BLaER1 treated with 17β-estradiol and CSF1 and Interleukin-3, amounts not matched to agents 10 nM and 100 nM (cell line): ENCODE measurements around the gene HES5.

Experiments
- H3K27ac ChIP-seq, 11 experiments: shearing (Covaris generic); formaldehyde crosslinking; 2 replicates each; pipeline ENCODE4 v1.8.1; 2022
- H3K27me3 ChIP-seq, 11 experiments: shearing (Covaris generic); formaldehyde crosslinking; 2 replicates each; pipeline ENCODE4 v1.8.1; 2022
- H3K36me3 ChIP-seq, 11 experiments: shearing (Covaris generic); formaldehyde crosslinking; 2 replicates each; pipeline ENCODE4 v1.8.1; 2022
- H3K4me1 ChIP-seq, 10 experiments: shearing (Covaris generic); formaldehyde crosslinking; 2 replicates each; pipeline ENCODE4 v1.8.1; 2022
- H3K4me2 ChIP-seq, 11 experiments: shearing (Covaris generic); formaldehyde crosslinking; 2 replicates each; pipeline ENCODE4 v1.8.1; 2022
- H3K4me3 ChIP-seq, 10 experiments: shearing (Covaris generic); formaldehyde crosslinking; 2 replicates each; pipeline ENCODE4 v1.8.1; 2022
- H3K9ac ChIP-seq, 11 experiments: shearing (Covaris generic); formaldehyde crosslinking; 2 replicates each; pipeline ENCODE4 v1.8.1; 2022
- H3K9me3 ChIP-seq, 11 experiments: shearing (Covaris generic); formaldehyde crosslinking; replicated peaks in 1 of 11; 2 replicates each; pipeline ENCODE4 v1.8.1; 2022
- H4K20me1 ChIP-seq, 11 experiments: shearing (Covaris generic); formaldehyde crosslinking; 2 replicates each; pipeline ENCODE4 v1.8.1; 2022
- Cebpa-rat ChIP-seq, 11 experiments: shearing (Covaris generic); IDR thresholded peaks; 2 replicates each; pipeline ENCODE4 v1.8.1; 2022

The HES5 gene

GRCh38 chr1:2541619-2542245 lies 11.7 kb upstream of the HES5 start:
- Histone ChIP-seq H4K20me1 (peaks cover 0 to 68% (median 5%) of the 10 kb centered on the region in 11 experiments; a peak in 8 of 22 replicates), H3K9ac (no peak overlapping the region), H3K36me3 (no peaks in the 10 kb centered on the region), H3K27ac (no peak overlapping the region), H3K27me3 (peaks cover 0 to 25% (median 7%) of the 10 kb centered on the region in 11 experiments; a peak in 16 of 22 replicates), H3K9me3 (no peaks in the 10 kb centered on the region), H3K4me2 (peak overlapping the region in 7 of 11 experiments; percentile 48 to 86 (median 53); a peak in 10 of 22 replicates), H3K4me3 (no peak overlapping the region), H3K4me1 (peaks cover 11 to 63% (median 53%) of the 10 kb centered on the region in 10 experiments; a peak in 19 of 20 replicates)
- TF ChIP-seq Cebpa-rat (IDR thresholded peaks at IDR 0.05): no peak

GRCh38 chr1:2540816-2541492 lies 10.9 kb upstream of the HES5 start:
- no peaks in the 10 kb centered on the region for H3K36me3 ChIP-seq
- peaks cover 11 to 57% (median 50%) of the 10 kb centered on the region in 10 experiments; a peak in 19 of 20 replicates for H3K4me1 ChIP-seq
- H3K4me2 ChIP-seq: peak overlapping the region in 10 of 11 experiments; percentile 32 to 58 (median 48); a peak in 15 of 22 replicates
- no peak overlapping the region for H3K9ac ChIP-seq
- H3K4me3 ChIP-seq: peak overlapping the region in 1 of 10 experiments; percentile 18; a peak in 1 of 20 replicates
- no peaks in the 10 kb centered on the region for H3K9me3 ChIP-seq
- no peak for TF ChIP-seq Cebpa-rat (IDR thresholded peaks at IDR 0.05)
- H3K27ac ChIP-seq: no peak overlapping the region
- H3K27me3 ChIP-seq: peaks cover 0 to 30% (median 9%) of the 10 kb centered on the region in 11 experiments; a peak in 17 of 22 replicates
- peaks cover 0 to 73% (median 5%) of the 10 kb centered on the region in 11 experiments; a peak in 9 of 22 replicates for H4K20me1 ChIP-seq

- no peaks in the 10 kb centered on the region for H3K36me3 ChIP-seq
- peaks cover 0 to 72% (median 5%) of the 10 kb centered on the region in 11 experiments; a peak in 9 of 22 replicates for H4K20me1 ChIP-seq
- no peak for TF ChIP-seq Cebpa-rat (IDR thresholded peaks at IDR 0.05)
- H3K4me2 ChIP-seq: peak overlapping the region in 3 of 11 experiments; percentile 69 to 72 (median 70); a peak in 3 of 22 replicates
- no peak overlapping the region for H3K4me3 ChIP-seq
- H3K9ac ChIP-seq: no peak overlapping the region
- H3K27ac ChIP-seq: no peak overlapping the region
- H3K9me3 ChIP-seq: no peaks in the 10 kb centered on the region
- H3K27me3 ChIP-seq: peaks cover 11 to 45% (median 18%) of the 10 kb centered on the region in 11 experiments
- H3K4me1 ChIP-seq: peaks cover 11 to 48% (median 41%) of the 10 kb centered on the region in 10 experiments; a peak in 19 of 20 replicates
Observed at GRCh38 chr1:2539312-2539907, 9.3 kb upstream of the HES5 start.

GRCh38 chr1:2538872-2539271 lies 8.8 kb upstream of the HES5 start:
- peaks cover 17 to 51% (median 23%) of the 10 kb centered on the region in 11 experiments for H3K27me3 ChIP-seq
- H3K27ac ChIP-seq: no peak overlapping the region
- H3K4me1 ChIP-seq: peaks cover 6 to 45% (median 38%) of the 10 kb centered on the region in 10 experiments; a peak in 19 of 20 replicates
- no peaks in the 10 kb centered on the region for H3K36me3 ChIP-seq
- no peak overlapping the region for H3K9ac ChIP-seq
- H4K20me1 ChIP-seq: peaks cover 0 to 71% (median 5%) of the 10 kb centered on the region in 11 experiments; a peak in 9 of 22 replicates
- TF ChIP-seq Cebpa-rat (IDR thresholded peaks at IDR 0.05): no peak
- H3K4me3 ChIP-seq: no peak overlapping the region
- H3K4me2 ChIP-seq: no peak overlapping the region
- no peaks in the 10 kb centered on the region for H3K9me3 ChIP-seq

- H4K20me1 ChIP-seq: peaks cover 0 to 71% (median 5%) of the 10 kb centered on the region in 11 experiments; a peak in 9 of 22 replicates
- peaks cover 21 to 55% (median 28%) of the 10 kb centered on the region in 11 experiments for H3K27me3 ChIP-seq
- H3K9me3 ChIP-seq: no peaks in the 10 kb centered on the region
- H3K27ac ChIP-seq: no peak overlapping the region
- no peaks in the 10 kb centered on the region for H3K36me3 ChIP-seq
- H3K4me3 ChIP-seq: no peak overlapping the region
- TF ChIP-seq Cebpa-rat (IDR thresholded peaks at IDR 0.05): no peak
- H3K4me1 ChIP-seq: peaks cover 1 to 40% (median 33%) of the 10 kb centered on the region in 10 experiments; a peak in 18 of 20 replicates
- H3K9ac ChIP-seq: no peak overlapping the region
- no peak overlapping the region for H3K4me2 ChIP-seq
Observed at GRCh38 chr1:2538376-2538775, 8.3 kb upstream of the HES5 start.

- H3K27ac ChIP-seq: no peak overlapping the region
- peaks cover 27 to 62% (median 34%) of the 10 kb centered on the region in 11 experiments for H3K27me3 ChIP-seq
- no peak overlapping the region for H3K4me3 ChIP-seq
- no peak for TF ChIP-seq Cebpa-rat (IDR thresholded peaks at IDR 0.05)
- H3K4me1 ChIP-seq: peaks cover 0 to 34% (median 26%) of the 10 kb centered on the region in 10 experiments; a peak in 17 of 20 replicates
- no peak overlapping the region for H3K9ac ChIP-seq
- peaks cover 0 to 71% (median 5%) of the 10 kb centered on the region in 11 experiments; a peak in 9 of 22 replicates for H4K20me1 ChIP-seq
- H3K36me3 ChIP-seq: no peaks in the 10 kb centered on the region
- H3K9me3 ChIP-seq: no peaks in the 10 kb centered on the region
- no peak overlapping the region for H3K4me2 ChIP-seq
Observed at GRCh38 chr1:2537784-2538115, 7.7 kb upstream of the HES5 start.

- no peak for TF ChIP-seq Cebpa-rat (IDR thresholded peaks at IDR 0.05)
- peaks cover 0 to 75% (median 8%) of the 10 kb centered on the region in 11 experiments; a peak in 15 of 22 replicates for H4K20me1 ChIP-seq
- H3K4me3 ChIP-seq: no peak overlapping the region
- H3K27ac ChIP-seq: no peak overlapping the region
- peaks cover 4 to 27% (median 24%) of the 10 kb centered on the region in 10 experiments; a peak in 19 of 20 replicates for H3K4me1 ChIP-seq
- H3K9ac ChIP-seq: no peak overlapping the region
- H3K4me2 ChIP-seq: no peak overlapping the region
- no peaks in the 10 kb centered on the region for H3K9me3 ChIP-seq
- H3K36me3 ChIP-seq: no peaks in the 10 kb centered on the region
- peaks cover 45 to 68% (median 49%) of the 10 kb centered on the region in 11 experiments for H3K27me3 ChIP-seq
Observed at GRCh38 chr1:2535981-2536380, 5.9 kb upstream of the HES5 start.

GRCh38 chr1:2535455-2535854 lies 5.4 kb upstream of the HES5 start:
- Histone ChIP-seq H3K9ac (no peak overlapping the region), H3K27ac (no peak overlapping the region), H3K4me3 (no peak overlapping the region), H4K20me1 (peaks cover 0 to 80% (median 12%) of the 10 kb centered on the region in 11 experiments; a peak in 16 of 22 replicates), H3K4me2 (no peak overlapping the region), H3K27me3 (peaks cover 49 to 69% (median 53%) of the 10 kb centered on the region in 11 experiments), H3K9me3 (no peaks in the 10 kb centered on the region), H3K36me3 (no peaks in the 10 kb centered on the region), H3K4me1 (peaks cover 9 to 31% (median 28%) of the 10 kb centered on the region in 10 experiments; a peak in 19 of 20 replicates)
- TF ChIP-seq Cebpa-rat (IDR thresholded peaks at IDR 0.05): no peak
